Tibial nerve (tissue), 4 donors: ENCODE results near the gene TDRD9. TPM values are rescaled to one million over a fixed set of nuclear protein-coding genes. Genes with fewer than 3 reads are reported as not detected.

Experiments
- DNase-seq, 2 donors: peaks; one replicate each; pipeline ENCODE4 v3.0.0-alpha.2; 2019; ENCODE audit warnings: low spot score in 2 of 2
- H3K27ac ChIP-seq, 4 donors: fragments of 200-600 bp; sonication (generic) in 3 of 4; one replicate each; pipeline ENCODE4 v1.5.1; 2017 to 2019; ENCODE audit warnings: mild to moderate bottlenecking in 1 of 4
- H3K27me3 ChIP-seq, 2 donors: fragments of 200-600 bp; sonication (generic) in 1 of 2; one replicate each; pipeline versions ENCODE4 v1.5.1 to v1.6.0; 2017 to 2019
- H3K36me3 ChIP-seq, 3 donors: fragments of 200-600 bp; sonication (generic); one replicate each; pipeline ENCODE4 v1.5.1; 2018 to 2019
- H3K4me1 ChIP-seq, 4 donors: fragments of 200-600 bp; sonication (generic) in 3 of 4; one replicate each; pipeline ENCODE4 v1.5.1; 2017 to 2019
- H3K4me3 ChIP-seq, 4 donors: fragments of 200-600 bp; sonication (generic) in 3 of 4; one replicate each; pipeline ENCODE4 v1.5.1; 2017 to 2019; ENCODE audit warnings: mild to moderate bottlenecking in 1 of 4, moderate library complexity in 1 of 4
- H3K9me3 ChIP-seq, 4 donors: fragments of 200-600 bp; sonication (generic) in 3 of 4; one replicate each; pipeline ENCODE4 v1.5.1; 2017 to 2019
- CTCF ChIP-seq, 5 experiments: fragments of 200-600 bp in 3 of 5; fragments of 450-650 bp in 2 of 5; sonication (generic) in 3 of 5; IDR thresholded peaks; one replicate each; pipeline ENCODE4 v1.5.1; 2016 to 2019; ENCODE audit warnings: antibody characterized with exemption in 5 of 5, mild to moderate bottlenecking in 3 of 5, moderate library complexity in 2 of 5
- EP300 ChIP-seq, 2 donors: sonication (generic); formaldehyde crosslinking; IDR thresholded peaks; one replicate each; pipeline ENCODE4 v1.6.1; 2017; ENCODE audit warnings: antibody characterized with exemption in 2 of 2, mild to moderate bottlenecking in 1 of 2
- POLR2A ChIP-seq, 2 donors: fragments of 450-650 bp; IDR thresholded peaks; one replicate each; pipeline ENCODE4 v1.6.1; 2017; ENCODE audit warnings: antibody characterized with exemption in 2 of 2, mild to moderate bottlenecking in 2 of 2, moderate library complexity in 2 of 2
- WGBS, 2 donors: methylation state at CpG; one replicate each; pipeline ENCODE4 v1.1.5; 2018; 5-methylcytosine and 5-hydroxymethylcytosine counted together
- total RNA-seq, 4 donors: library from RNA; depleted of rRNA; stranded (reverse); fragments of >200 nt; gene quantifications; one replicate each; pipeline ENCODE4 v1.1.0, GENCODE V29; 2016

TDRD9 gene
- total RNA-seq, 4 donors from 2014 or later = under 0.01 to 1.9 (median 1.4) TPM

DNA sequence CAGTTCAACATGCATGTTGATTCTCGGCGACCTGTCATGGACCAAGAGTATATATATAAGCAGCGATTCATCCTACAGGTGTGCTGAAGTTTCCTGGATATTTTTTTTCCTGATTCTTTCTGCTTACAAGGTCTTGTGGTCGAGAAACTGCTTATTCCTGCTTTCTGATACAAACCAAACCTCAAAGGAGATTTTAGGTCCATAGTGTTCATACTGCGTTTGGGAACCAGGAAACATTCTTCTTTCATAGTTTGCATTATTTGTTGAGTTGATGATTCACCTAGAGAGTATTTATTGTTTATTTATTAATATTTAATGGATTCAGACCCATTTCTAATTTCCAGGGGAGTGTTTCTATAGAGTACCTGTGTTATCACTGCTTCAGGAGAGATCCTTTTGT lies 86.5 kb downstream of the TDRD9 start:
- no peaks in the 10 kb centered on the region for H3K36me3 ChIP-seq
- DNase-seq = no peak
- H3K9me3 ChIP-seq = no peaks in the 10 kb centered on the region
- H3K4me1 ChIP-seq = peaks cover 0 to 5% (median 0%) of the 10 kb centered on the region in 4 donors
- TF ChIP-seq POLR2A (IDR thresholded peaks at IDR 0.05) = no peak
- TF ChIP-seq EP300 (IDR thresholded peaks at IDR 0.05) = no peak
- no peak for TF ChIP-seq CTCF (IDR thresholded peaks at IDR 0.05)
- H3K4me3 ChIP-seq = no peak overlapping the region
- no peak overlapping the region for H3K27ac ChIP-seq
- 89 to 93% methylated on average over 5 of the region's 5 CpGs for WGBS, 2 donors
- H3K27me3 ChIP-seq = no peaks in the 10 kb centered on the region

DNA sequence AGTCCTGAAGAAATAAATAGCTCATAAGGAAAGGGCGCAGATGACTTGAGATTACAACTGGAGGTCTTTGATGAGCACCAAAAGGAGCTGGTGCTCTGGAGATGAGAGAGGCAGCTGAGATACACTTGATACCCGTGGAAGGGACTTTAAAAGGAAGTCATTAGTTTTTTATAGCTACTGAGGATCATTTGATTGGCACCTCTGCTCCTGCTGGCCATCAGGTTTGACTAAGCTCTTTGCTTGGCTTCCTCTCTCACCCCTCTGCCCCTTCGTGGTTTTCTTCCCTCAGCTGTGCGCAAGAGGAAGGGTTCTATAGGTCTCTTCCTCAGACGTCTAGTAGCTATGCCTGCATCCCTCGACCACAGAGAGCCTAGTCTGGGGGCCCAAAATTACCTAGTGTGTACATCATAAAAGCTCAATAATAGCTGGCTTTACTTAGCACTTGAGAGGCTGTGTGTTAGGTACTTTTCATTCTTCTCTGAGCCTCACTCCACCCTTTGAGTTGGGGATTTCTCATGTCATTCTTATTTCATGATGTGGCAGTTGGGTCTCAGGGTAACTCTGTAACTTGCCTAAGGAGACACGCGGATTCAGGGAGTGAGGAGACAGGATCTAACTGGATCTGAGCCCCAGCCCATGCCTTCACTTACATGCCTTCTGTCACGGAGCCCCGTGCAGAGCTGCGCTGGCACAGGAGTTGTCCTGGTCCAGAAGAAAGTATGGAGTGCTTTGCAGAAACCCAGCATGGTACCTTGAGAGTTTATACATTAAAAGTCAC lies 88.8 kb downstream of the TDRD9 start:
- Histone ChIP-seq H3K9me3 (no peaks in the 10 kb centered on the region), H3K4me1 (peaks cover 0 to 3% (median 0%) of the 10 kb centered on the region in 4 donors), H3K4me3 (no peak overlapping the region), H3K27ac (no peak overlapping the region), H3K36me3 (no peaks in the 10 kb centered on the region), H3K27me3 (no peaks in the 10 kb centered on the region)
- 70 to 71% methylated on average over 11 of the region's 11 CpGs for WGBS, 2 donors
- TF ChIP-seq POLR2A (IDR thresholded peaks at IDR 0.05) (no peak), CTCF (IDR thresholded peaks at IDR 0.05) (no peak), EP300 (IDR thresholded peaks at IDR 0.05) (no peak)
- no peak for DNase-seq

DNA sequence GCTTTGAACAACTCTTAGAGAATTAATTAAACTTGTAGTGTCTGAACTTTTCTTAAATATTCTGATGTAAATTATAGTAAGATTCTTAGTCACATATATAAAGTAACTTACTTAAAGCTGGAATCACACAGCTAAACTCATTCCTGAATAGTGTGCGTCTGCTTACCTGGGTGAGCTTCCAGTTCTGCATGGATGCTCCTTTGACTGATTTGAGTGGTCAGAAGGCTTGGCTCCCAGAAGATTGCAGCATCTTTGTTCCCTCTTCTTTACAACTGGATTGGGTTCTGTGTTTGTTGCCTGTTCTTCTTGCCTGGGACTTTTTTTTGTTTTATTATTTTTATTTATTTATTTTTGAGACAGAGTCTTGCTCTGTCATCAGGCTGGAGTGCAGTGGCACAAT lies 90.8 kb downstream of the TDRD9 start:
- no peak for TF ChIP-seq CTCF (IDR thresholded peaks at IDR 0.05)
- no peak for TF ChIP-seq POLR2A (IDR thresholded peaks at IDR 0.05)
- TF ChIP-seq EP300 (IDR thresholded peaks at IDR 0.05) = no peak
- H3K27me3 ChIP-seq = no peaks in the 10 kb centered on the region
- DNase-seq = no peak
- no peaks in the 10 kb centered on the region for H3K4me1 ChIP-seq
- H3K9me3 ChIP-seq = no peaks in the 10 kb centered on the region
- no peaks in the 10 kb centered on the region for H3K36me3 ChIP-seq
- WGBS, 2 donors = 95 to 97% methylated on average over 1 of the region's 1 CpG
- no peak overlapping the region for H3K4me3 ChIP-seq
- no peak overlapping the region for H3K27ac ChIP-seq

- Histone ChIP-seq H3K36me3 (no peaks in the 10 kb centered on the region), H3K27me3 (no peaks in the 10 kb centered on the region), H3K4me1 (no peaks in the 10 kb centered on the region), H3K9me3 (no peaks in the 10 kb centered on the region), H3K4me3 (no peak overlapping the region), H3K27ac (no peak overlapping the region)
- 69 to 70% methylated on average over 7 of the region's 7 CpGs for WGBS, 2 donors
- TF ChIP-seq EP300 (IDR thresholded peaks at IDR 0.05) (no peak), POLR2A (IDR thresholded peaks at IDR 0.05) (no peak), CTCF (IDR thresholded peaks at IDR 0.05) (no peak)
- no peak for DNase-seq
Measured at GRCh38 chr14:104019806-104020205, 91.5 kb downstream of the TDRD9 start.

GRCh38 chr14:104020471-104020870 lies 92.2 kb downstream of the TDRD9 start:
- no peaks in the 10 kb centered on the region for H3K4me1 ChIP-seq
- no peak overlapping the region for H3K27ac ChIP-seq
- WGBS, 2 donors = 85 to 86% methylated on average over 9 of the region's 9 CpGs
- no peak overlapping the region for H3K4me3 ChIP-seq
- no peak for TF ChIP-seq CTCF (IDR thresholded peaks at IDR 0.05)
- TF ChIP-seq EP300 (IDR thresholded peaks at IDR 0.05) = no peak
- no peak for TF ChIP-seq POLR2A (IDR thresholded peaks at IDR 0.05)
- no peak for DNase-seq
- no peaks in the 10 kb centered on the region for H3K27me3 ChIP-seq
- H3K9me3 ChIP-seq = no peaks in the 10 kb centered on the region
- no peaks in the 10 kb centered on the region for H3K36me3 ChIP-seq
